CD4-positive, alpha-beta memory T cell (primary cell): ENCODE measurements around the gene HASPIN. TPM values are rescaled to one million over a fixed set of nuclear protein-coding genes. Genes with fewer than 3 reads are reported as not detected.
"Not testable (repeated sequence)": the region's sequence is repeated elsewhere in the genome, so short reads cannot be mapped to it uniquely, and the experiment has no call there.

ENCODE experiments used
- CTCF ChIA-PET: fragments of 350-600 bp; sonication (Branson Sonifier 250); formaldehyde crosslinking; loops from one replicate; lab custom pipeline; 2021; ENCODE audit warnings: inconsistent platforms; ENCODE audit not compliant: partially characterized antibody; lab: Charles Lee
- POLR2A ChIA-PET: fragments of 350-600 bp; sonication (Branson Sonifier 250); formaldehyde crosslinking; loops from one replicate; lab custom pipeline; 2021; ENCODE audit not compliant: partially characterized antibody; lab: Charles Lee
- DNase-seq, 5 donors: peaks; one replicate each; pipeline versions ENCODE4 v3.0.0 to v3.0.0-alpha.2; 2020 to 2022; ENCODE audit warnings: mixed read lengths in 1 of 5
- H3K27ac ChIP-seq: one replicate; pipeline ENCODE4 v1.7.0; 2013; ENCODE audit warnings: low read depth, low read length
- H3K27me3 ChIP-seq: 2 replicates; pipeline ENCODE4 v1.7.0; 2013; ENCODE audit warnings: mild to moderate bottlenecking, low read length, moderate library complexity; ENCODE audit not compliant: insufficient read depth
- H3K36me3 ChIP-seq: 2 replicates; pipeline ENCODE4 v1.7.0; 2013; ENCODE audit warnings: mild to moderate bottlenecking, low read length, moderate library complexity; ENCODE audit not compliant: insufficient read depth
- H3K4me1 ChIP-seq: 2 replicates; pipeline ENCODE4 v1.7.0; 2013; ENCODE audit warnings: mild to moderate bottlenecking, low read length, moderate library complexity; ENCODE audit not compliant: insufficient read depth
- H3K4me3 ChIP-seq, 2 donors: one replicate each; pipeline ENCODE4 v1.7.0; 2013; ENCODE audit warnings: low read length in 2 of 2, mild to moderate bottlenecking in 1 of 2
- H3K9me3 ChIP-seq, 2 donors: one replicate each; pipeline ENCODE4 v1.7.0; 2013; ENCODE audit warnings: low read length in 2 of 2, control low read depth in 1 of 2; ENCODE audit not compliant: control insufficient read depth in 1 of 2
- H3K27ac Mint-ChIP-seq, 7 donors: one replicate each; pipeline ENCODE4 v1.8.0; 2020 to 2021; ENCODE audit warnings: mixed read lengths in 7 of 7, mild to moderate bottlenecking in 6 of 7, inconsistent platforms in 3 of 7, moderate library complexity in 3 of 7
- H3K27me3 Mint-ChIP-seq, 2 donors: one replicate each; pipeline ENCODE4 v1.8.0; 2020 to 2021; ENCODE audit warnings: mixed read lengths in 2 of 2
- H3K36me3 Mint-ChIP-seq, 2 donors: one replicate each; pipeline ENCODE4 v1.8.0; 2020 to 2021; ENCODE audit warnings: mixed read lengths in 2 of 2, inconsistent platforms in 1 of 2, mild to moderate bottlenecking in 1 of 2
- H3K4me1 Mint-ChIP-seq, 4 donors: one replicate each; pipeline ENCODE4 v1.8.0; 2020 to 2021; ENCODE audit warnings: mixed read lengths in 4 of 4, mild to moderate bottlenecking in 1 of 4
- H3K4me3 Mint-ChIP-seq, 8 donors: one replicate each; pipeline ENCODE4 v1.8.0; 2020 to 2021; ENCODE audit warnings: mixed read lengths in 8 of 8, mild to moderate bottlenecking in 7 of 8, moderate library complexity in 6 of 8, inconsistent platforms in 3 of 8
- H3K9me3 Mint-ChIP-seq, 8 donors: one replicate each; pipeline ENCODE4 v1.8.0; 2020 to 2021; ENCODE audit warnings: mixed read lengths in 8 of 8, mild to moderate bottlenecking in 5 of 8, inconsistent platforms in 3 of 8, moderate library complexity in 1 of 8
- intact Hi-C: fragments of 100-400 bp; cut with micrococcal nuclease; formaldehyde crosslinking; loops from one replicate; pipeline ENCODE4 v1.15.1; 2023
- polyA plus RNA-seq, 2 donors: library from polyadenylated mRNA; unstranded; fragments of 300-500 nt; fragmentation: Illumina TruSeq; gene quantifications; one replicate each; pipeline ENCODE4 v1.2.3, GENCODE V29; 2021
- total RNA-seq, 2 experiments: library from RNA; stranded (reverse); gene quantifications; one replicate each; pipeline ENCODE4 v1.2.3, GENCODE V29; 2021

The HASPIN gene
- total and polyA plus RNA-seq, 4 experiments from 2014 or later: 0.28 to 0.41 (median 0.29) TPM; not detected in 1

- H3K4me1 ChIP-seq: peaks cover 20% of the 10 kb centered on the region
- peak overlapping the region in 5 of 7 donors; percentile 35 to 81 (median 64) for H3K27ac Mint-ChIP-seq
- peak overlapping the region; percentile 78 to 92 (median 88) for H3K4me3 Mint-ChIP-seq
- no peaks in the 10 kb centered on the region for H3K27me3 ChIP-seq
- no peaks in the 10 kb centered on the region for H3K9me3 Mint-ChIP-seq
- H3K36me3 Mint-ChIP-seq: peaks cover 8 to 13% of the 10 kb centered on the region in 2 donors
- CTCF ChIA-PET: interaction anchor here (0.9 to 2.6 kb wide), 7 partner anchors 12 to 93 kb away, joined by 3 to 15 read pairs (median 5); partner anchors contain the start of gene HASPIN
- H3K36me3 ChIP-seq: no peaks in the 10 kb centered on the region
- H3K9me3 ChIP-seq: no peaks in the 10 kb centered on the region
- peak overlapping the region; percentile 48 for H3K27ac ChIP-seq
- intact Hi-C loops: no loop called here
- peaks cover 8 to 36% (median 22%) of the 10 kb centered on the region in 4 donors for H3K4me1 Mint-ChIP-seq
- DNase-seq: no peak
- POLR2A ChIA-PET: interaction anchor here (0.6 to 2.4 kb wide), 12 partner anchors 12 to 1890 kb away, joined by 3 to 34 read pairs (median 3); partner anchors contain the start of genes EMC6, HASPIN and TAX1BP3
- H3K27me3 Mint-ChIP-seq: no peaks in the 10 kb centered on the region
- H3K4me3 ChIP-seq: peak overlapping the region; percentile 42 to 74
These were observed 28.5 kb upstream of the HASPIN start for GRCh38 chr17:3695129-3695722.

- H3K4me1 Mint-ChIP-seq: peaks cover 8 to 36% (median 20%) of the 10 kb centered on the region in 4 donors
- Histone ChIP-seq H3K4me3 (peak within 1 kb of the TSS; percentile 42 to 74), H3K36me3 (no peaks in the 10 kb centered on the region), H3K9me3 (no peaks in the 10 kb centered on the region), H3K27ac (peak within 1 kb of the TSS; percentile 48), H3K4me1 (peaks cover 20% of the 10 kb centered on the region), H3K27me3 (no peaks in the 10 kb centered on the region)
- H3K9me3 Mint-ChIP-seq: no peaks in the 10 kb centered on the region
- ChIA-PET CTCF (interaction anchor here (0.8 to 2.6 kb wide), 8 partner anchors 12 to 45 kb away, joined by 3 to 15 read pairs (median 4); partner anchors contain the start of gene HASPIN), POLR2A (interaction anchor here (0.6 to 2.4 kb wide), 12 partner anchors 11 to 1889 kb away, joined by 3 to 34 read pairs (median 3); partner anchors contain the start of genes EMC6, HASPIN and TAX1BP3)
- peak; percentile 32 to 44 (median 37) for DNase-seq
- H3K36me3 Mint-ChIP-seq: peaks cover 5 to 8% of the 10 kb centered on the region in 2 donors
- peak within 1 kb of the TSS; percentile 35 to 95 (median 87) for H3K27ac Mint-ChIP-seq
- no peaks in the 10 kb centered on the region for H3K27me3 Mint-ChIP-seq
- H3K4me3 Mint-ChIP-seq: peak within 1 kb of the TSS; percentile 94 to 98 (median 96)
- intact Hi-C loops: loop anchor here (1.0 kb wide), 2 partner anchors 15 to 27 kb away; partner anchors contain the start of gene HASPIN
These were observed 27.8 kb upstream of the HASPIN start, which contains the start of gene P2RX5 for GRCh38 chr17:3695723-3696411. Gene P2RX5 (minus strand): TSS chr17:3696155. CDS start chr17:3696005, 150 bp downstream.

- H3K4me1 Mint-ChIP-seq: peaks cover 8 to 31% (median 20%) of the 10 kb centered on the region in 4 donors
- peak overlapping the region in 2 of 7 donors; percentile 12 to 43 for H3K27ac Mint-ChIP-seq
- DNase-seq: no peak
- intact Hi-C loops: no loop called here
- H3K27me3 Mint-ChIP-seq: no peaks in the 10 kb centered on the region
- Histone ChIP-seq H3K9me3 (no peaks in the 10 kb centered on the region), H3K27ac (no peak overlapping the region), H3K27me3 (no peaks in the 10 kb centered on the region), H3K4me3 (no peak overlapping the region), H3K4me1 (peaks cover 20% of the 10 kb centered on the region), H3K36me3 (no peaks in the 10 kb centered on the region)
- POLR2A ChIA-PET: interaction anchor here (1.6 kb wide), 1 partner anchor 1888 kb away, joined by 3 read pairs; no protein-coding TSS in a partner anchor
- H3K36me3 Mint-ChIP-seq: peaks cover 0 to 3% of the 10 kb centered on the region in 2 donors
- H3K9me3 Mint-ChIP-seq: no peaks in the 10 kb centered on the region
- peak overlapping the region in 3 of 8 donors; percentile 22 to 54 (median 52) for H3K4me3 Mint-ChIP-seq
- CTCF ChIA-PET: interaction anchor here (1.0 to 2.6 kb wide), 3 partner anchors 12 to 41 kb away, joined by 3 to 15 read pairs (median 11); no protein-coding TSS in a partner anchor
These were observed 26.6 kb upstream of the HASPIN start for GRCh38 chr17:3697103-3697476.

- Histone ChIP-seq H3K27me3 (no peaks in the 10 kb centered on the region), H3K4me1 (peaks cover 20% of the 10 kb centered on the region), H3K27ac (no peak overlapping the region), H3K9me3 (no peaks in the 10 kb centered on the region), H3K36me3 (no peaks in the 10 kb centered on the region), H3K4me3 (no peak overlapping the region)
- Mint-ChIP-seq H3K4me3 (peak overlapping the region in 2 of 8 donors; percentile 22 to 52), H3K27ac (peak overlapping the region in 2 of 7 donors; percentile 4 to 77), H3K27me3 (no peaks in the 10 kb centered on the region), H3K9me3 (peaks cover 0 to 2% (median 0%) of the 10 kb centered on the region in 8 donors), H3K36me3 (peaks cover 0 to 3% of the 10 kb centered on the region in 2 donors), H3K4me1 (peaks cover 8 to 24% (median 18%) of the 10 kb centered on the region in 4 donors)
- intact Hi-C loops: no loop called here
- DNase-seq: no peak
- POLR2A ChIA-PET: no interaction called here
- CTCF ChIA-PET: no interaction called here
These were observed 25.6 kb upstream of the HASPIN start for GRCh38 chr17:3698139-3698538.

GRCh38 chr17:3699951-3700350 is 23.8 kb upstream of the HASPIN start:
- Mint-ChIP-seq H3K4me1 (peaks cover 3 to 9% (median 5%) of the 10 kb centered on the region in 4 donors), H3K27me3 (no peaks in the 10 kb centered on the region), H3K9me3 (peaks cover 0 to 2% (median 0%) of the 10 kb centered on the region in 8 donors), H3K36me3 (no peaks in the 10 kb centered on the region), H3K27ac (no peak overlapping the region), H3K4me3 (no peak overlapping the region)
- ChIA-PET CTCF (no interaction called here), POLR2A (interaction anchor here (0.7 kb wide), 1 partner anchor 260 kb away, joined by 3 read pairs; no protein-coding TSS in a partner anchor)
- Histone ChIP-seq H3K4me3 (no peak overlapping the region), H3K36me3 (no peaks in the 10 kb centered on the region), H3K4me1 (peaks cover 7% of the 10 kb centered on the region), H3K27me3 (no peaks in the 10 kb centered on the region), H3K27ac (no peak overlapping the region), H3K9me3 (no peaks in the 10 kb centered on the region)
- intact Hi-C loops: no loop called here
- DNase-seq: no peak

- H3K27ac Mint-ChIP-seq, H3K36me3 Mint-ChIP-seq, DNase-seq, H3K4me1 Mint-ChIP-seq, H3K9me3 ChIP-seq, H3K27ac ChIP-seq, H3K9me3 Mint-ChIP-seq, H3K4me3 ChIP-seq, H3K36me3 ChIP-seq, H3K27me3 ChIP-seq, intact Hi-C loops, H3K27me3 Mint-ChIP-seq, POLR2A ChIA-PET, H3K4me3 Mint-ChIP-seq, H3K4me1 ChIP-seq: not testable (repeated sequence)
- CTCF ChIA-PET: interaction anchor here (0.9 kb wide), 1 partner anchor 36 kb away, joined by 6 read pairs; no protein-coding TSS in a partner anchor
These were observed 21.6 kb upstream of the HASPIN start for GRCh38 chr17:3702041-3702539.
